ENCODE results near the gene MAST2.

MAST2 gene

DNA sequence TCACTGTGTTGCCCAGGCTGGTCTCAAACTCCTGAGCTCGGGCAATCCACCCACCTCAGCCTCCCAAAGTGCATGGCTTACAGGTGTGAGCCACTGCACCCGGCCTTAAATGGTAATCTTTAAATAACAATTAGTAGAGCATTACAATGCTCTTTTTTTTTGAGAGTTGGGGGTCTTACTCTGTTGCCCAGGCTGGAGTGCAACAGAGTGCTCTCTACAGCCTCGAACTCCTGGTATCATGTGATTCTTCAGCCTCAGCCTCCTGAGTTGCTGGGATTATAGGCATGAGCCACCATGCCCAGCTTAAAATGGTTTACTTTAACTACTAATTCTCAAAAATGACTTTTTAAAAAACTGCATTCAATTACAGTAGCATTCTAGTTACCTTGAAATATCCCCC, 276.8 kb downstream of the MAST2 start:
- no peak for DNase-seq

DNA sequence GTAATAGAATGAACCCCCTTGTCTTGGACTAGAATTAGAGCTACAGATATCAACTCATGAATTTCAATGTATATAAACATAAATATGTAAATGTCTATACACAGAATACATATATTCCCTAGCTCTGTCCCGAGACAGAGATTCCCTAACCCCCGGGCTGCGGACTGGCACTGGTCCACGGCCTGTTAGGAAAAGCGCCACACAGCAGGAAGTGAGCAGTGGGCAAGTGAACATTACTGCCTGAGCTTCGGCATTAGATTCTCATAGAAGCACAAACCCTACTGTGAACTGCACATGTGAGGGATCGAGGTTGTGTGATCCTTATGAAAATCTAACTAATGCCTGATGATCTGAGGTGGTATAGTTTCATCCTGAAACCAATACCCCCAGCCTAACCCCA, 277.8 kb downstream of the MAST2 start:
- DNase-seq = no peak

DNA sequence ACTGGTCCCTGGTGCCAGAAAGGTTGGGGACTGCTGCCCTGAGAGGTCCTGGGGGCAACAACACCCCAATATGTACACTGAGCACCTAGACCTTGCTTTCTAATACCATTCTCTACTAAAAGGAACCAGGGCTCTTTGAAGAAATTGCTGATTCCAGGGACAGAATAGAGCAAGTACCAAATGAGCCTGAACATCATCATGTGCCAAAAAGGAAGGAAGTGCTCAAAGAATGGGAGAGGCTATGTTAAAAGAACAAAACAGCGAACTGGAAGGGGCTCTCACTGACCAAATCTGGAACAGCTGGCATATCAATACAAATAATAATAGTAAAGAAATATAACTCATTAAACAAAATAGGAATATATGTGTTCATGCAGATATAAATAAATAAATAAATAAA, 278.2 kb downstream of the MAST2 start:
- no peak for DNase-seq

DNA sequence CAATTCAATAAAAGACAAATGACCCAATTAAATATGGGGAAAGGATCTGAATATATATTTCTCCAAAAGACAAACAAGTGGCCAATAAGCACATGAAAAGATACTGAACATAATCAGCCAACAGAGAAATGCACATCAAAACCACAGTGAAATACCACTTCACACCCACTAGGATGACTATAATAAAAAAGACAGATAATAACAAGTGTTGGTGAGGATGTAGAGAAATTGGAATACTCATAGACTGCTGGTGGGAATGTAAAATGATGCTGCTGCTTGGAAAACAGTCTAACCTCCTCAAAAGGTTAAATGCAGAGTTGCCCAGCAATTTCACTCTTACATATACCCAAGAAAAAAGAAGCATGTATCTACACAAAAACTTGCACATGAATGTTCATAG, 280.2 kb downstream of the MAST2 start:
- DNase-seq = no peak

DNA sequence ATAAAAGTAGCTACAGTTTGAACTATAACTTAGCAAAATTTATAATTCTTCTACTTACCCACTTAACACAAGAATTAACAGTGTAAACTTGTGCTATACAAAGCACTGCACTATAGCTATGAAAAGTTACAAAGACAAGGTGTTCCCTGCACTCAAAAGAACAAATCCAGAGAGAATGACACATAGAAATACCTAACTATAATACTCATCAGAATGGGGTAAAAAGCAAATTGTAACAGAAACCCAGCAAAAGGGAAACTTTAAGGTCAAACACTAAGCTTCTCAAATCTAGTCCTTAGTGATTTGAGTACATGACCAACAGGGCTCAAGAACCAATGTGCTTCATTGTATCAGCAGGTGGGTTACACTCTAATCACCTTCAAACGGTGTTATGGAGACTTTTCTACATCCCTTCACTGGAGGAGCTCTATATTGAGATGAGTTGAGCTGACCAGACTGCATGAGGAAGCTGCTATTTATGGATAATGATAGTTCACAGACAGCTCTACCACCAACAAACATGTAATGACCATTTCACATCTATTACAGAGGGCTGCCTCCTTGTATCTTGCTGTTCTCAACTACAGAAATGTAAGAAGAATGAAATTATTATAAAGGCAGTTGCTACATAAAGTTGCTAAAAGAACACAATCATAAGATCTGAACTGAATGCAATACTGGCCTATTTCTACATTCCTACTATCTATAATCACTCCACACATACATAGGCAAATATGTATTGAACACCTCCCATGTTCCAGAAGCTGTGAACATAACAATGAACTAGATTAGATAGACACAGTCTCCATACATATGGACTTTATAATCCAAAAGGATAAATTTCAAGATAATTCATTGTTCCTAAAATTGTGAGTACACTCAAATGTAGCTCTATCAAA, 281.4 kb downstream of the MAST2 start:
- DNase-seq = no peak

Measured in activated CD4-positive, alpha-beta T cell treated with anti-CD3 and anti-CD28 coated beads, Interleukin-2, Interleukin-6, amounts not matched to agents 100 ng/mL and 50 ng/mL, durations not matched to agents 16 hours and 8 hours (primary cell).